DMS 273 (cell line): Measurements from ENCODE around the gene SPOCD1.

Experiments
- DNase-seq: peaks from one replicate; lab custom pipeline; 2025; ENCODE audit not compliant: unreplicated experiment; lab: John Stamatoyannopoulos, UW

The SPOCD1 gene

DNA sequence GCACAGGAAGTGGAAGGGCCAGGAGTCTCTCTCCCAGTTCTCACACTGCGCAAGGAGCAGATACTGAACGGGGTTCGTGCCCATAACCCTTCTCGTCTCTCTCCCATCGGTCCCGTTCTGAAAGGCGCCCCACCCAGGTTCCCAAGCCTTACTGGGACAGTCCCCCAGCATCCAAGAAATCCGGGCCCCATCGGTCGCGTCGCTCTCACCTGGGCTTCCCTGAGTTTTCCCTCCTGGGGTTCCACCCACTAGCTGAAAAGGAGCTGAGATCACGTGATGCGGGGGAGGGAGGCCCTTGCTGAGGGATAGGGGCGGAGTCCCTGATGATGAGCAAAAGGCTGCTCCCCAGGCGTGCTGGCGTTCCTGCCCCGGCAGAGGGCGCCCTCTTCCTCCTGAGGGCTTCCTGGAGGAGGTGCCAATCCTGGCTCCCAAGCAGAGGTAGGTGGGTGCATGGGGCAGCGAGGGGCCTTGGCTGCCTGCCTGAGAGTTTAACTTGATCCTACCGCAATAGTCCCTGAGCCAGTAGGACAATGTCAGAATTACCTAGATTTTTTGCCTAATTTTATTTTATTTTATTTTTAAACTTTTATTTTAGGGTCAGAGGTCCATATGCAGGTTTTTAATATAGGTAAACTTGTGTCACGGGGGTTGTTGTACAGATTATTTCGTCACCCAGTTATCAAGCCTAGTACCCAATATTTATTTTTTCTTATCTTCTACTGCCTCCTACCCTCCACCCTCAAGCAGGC is at the start of gene SPOCD1:
Gene SPOCD1, minus strand, starts transcription at position 271 of the 749 bp plus-strand sequence. CDS start 689 bp downstream, outside the sequence.
- DNase-seq: peak; percentile 73

DNA sequence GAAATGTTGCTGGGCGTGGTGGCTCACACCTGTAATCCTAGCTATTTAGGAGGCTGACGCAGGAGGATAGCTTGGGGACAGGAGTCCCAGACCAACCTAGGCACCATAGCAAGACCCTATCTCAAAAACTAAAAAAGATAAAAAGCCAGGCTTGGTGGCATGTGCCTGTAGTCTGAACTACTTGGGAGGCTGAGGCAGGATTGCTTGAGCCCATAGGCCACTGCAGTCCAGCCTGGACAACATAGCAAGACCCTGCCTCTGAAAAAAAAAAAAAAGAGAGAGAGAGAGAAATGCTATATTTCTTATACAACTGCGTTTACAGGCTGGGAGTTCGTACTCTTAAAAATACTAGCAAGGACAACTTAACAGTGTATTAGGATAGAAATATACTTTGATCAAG is 46.2 kb upstream of the SPOCD1 start:
- DNase-seq: no peak

DNA sequence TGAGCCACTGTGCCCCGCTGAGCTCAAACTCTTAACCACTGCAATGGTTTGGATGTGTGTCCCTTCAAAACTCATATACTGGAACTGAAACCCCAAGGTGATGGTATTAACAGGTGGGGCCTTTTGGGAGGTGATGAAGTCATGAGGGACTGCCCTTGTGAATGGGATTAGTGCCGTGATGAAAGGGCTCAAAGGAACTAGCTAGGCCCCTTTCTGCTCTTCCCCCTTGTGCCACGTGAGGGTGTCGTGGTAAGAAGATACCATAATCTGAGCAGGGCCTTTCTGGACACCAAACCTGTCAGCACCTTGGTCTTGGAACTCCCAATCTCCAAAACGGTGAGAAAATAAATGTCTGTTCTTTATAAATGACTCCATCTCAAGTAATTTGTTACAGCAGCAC is 45.5 kb upstream of the SPOCD1 start:
- DNase-seq: no peak

DNA sequence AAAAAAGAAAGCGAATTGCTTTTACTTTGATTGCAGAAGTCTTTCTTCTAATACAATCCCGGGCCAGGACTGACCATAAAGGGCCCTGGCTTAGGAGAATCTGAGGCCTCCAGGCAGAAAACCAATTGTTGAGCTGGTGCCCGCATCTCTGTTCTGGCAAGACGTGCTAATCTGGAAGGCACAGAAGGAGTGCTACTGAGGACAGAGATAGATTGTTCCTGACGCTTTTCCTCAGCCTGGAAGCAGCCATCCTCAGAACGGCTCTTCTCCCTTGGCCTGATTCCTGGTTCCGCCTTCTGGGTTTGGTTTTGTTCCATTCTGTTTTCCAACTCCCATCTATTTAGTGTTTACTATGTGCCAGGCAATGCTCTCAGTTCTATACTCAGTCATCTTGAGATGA is 44.8 kb upstream of the SPOCD1 start:
- DNase-seq: no peak

DNA sequence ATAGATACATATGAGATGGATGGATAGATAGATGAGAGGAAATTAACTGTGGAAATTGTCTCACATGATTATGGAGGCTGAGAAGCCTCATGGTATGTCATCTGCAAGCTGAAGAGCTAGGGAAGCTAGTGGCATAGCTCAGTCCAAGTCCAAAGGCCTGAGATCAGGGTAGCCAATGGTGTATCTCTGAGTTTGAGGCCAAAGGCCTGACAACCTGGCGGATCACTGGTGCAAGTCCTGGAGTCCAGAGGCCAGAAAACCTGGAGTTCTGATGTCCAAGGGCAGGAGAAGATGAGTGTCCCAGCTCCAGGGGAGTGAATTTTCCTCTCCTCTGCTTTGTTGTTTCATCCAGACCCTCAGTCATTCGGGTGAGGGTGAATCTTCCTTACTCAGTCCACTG is 43.9 kb upstream of the SPOCD1 start:
- DNase-seq: no peak

DNA sequence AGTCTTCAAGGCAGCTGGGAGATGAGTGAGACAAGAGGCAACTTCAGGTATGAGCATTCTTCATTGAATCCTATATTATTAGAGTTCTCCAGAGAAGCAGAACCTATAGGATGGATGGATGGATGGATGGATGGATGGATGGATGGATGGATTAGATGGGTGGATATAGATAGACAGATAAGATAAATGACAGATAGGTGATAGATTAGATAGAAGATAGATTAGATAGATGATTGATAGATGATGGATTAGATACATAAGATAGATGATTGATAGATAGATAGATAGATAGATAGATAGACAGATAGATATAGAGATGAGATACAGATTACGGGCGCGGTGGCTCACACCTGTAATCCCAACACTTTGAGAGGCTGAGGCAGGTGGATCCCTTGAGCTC is 43.2 kb upstream of the SPOCD1 start:
- DNase-seq: no peak

DNA sequence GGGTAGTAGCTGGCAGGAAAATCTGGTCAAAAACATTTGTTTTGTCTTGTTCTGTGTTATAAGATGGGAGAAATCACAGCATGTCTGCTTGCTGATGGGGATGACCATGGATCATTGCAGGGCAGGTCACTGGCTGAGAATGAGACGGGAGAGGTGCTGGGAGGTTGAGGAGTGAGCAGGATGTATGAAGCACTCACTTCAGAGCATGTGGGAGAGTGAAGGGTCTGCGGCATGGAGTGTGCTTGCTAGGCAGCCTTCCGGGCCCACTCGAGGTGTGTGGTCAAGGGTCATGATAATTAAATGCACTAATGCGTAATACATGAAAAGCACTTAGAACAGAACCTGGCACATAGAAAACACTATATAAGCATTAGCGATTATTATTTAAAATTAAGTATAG is 42.0 kb upstream of the SPOCD1 start:
- DNase-seq: no peak

DNA sequence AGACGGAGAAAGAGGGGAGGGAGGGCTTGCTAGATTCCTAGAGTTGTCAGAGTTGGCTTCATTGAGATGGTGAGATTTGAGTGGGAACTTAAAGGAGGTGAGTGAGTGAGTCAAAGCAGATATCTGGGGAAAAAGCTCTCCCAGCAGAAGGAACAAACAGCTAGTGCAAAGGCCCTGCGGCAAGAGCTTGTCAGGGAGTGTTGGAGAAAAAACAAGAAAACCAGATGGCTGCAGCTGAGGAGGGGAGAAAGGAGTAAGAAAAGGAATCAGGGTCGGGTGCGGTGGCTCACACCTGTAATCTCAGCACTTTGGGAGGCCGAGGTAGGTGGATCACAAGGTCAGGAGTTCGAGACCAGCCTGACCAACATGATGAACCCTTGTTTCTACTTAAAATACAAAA is 40.3 kb upstream of the SPOCD1 start:
- DNase-seq: no peak

DNA sequence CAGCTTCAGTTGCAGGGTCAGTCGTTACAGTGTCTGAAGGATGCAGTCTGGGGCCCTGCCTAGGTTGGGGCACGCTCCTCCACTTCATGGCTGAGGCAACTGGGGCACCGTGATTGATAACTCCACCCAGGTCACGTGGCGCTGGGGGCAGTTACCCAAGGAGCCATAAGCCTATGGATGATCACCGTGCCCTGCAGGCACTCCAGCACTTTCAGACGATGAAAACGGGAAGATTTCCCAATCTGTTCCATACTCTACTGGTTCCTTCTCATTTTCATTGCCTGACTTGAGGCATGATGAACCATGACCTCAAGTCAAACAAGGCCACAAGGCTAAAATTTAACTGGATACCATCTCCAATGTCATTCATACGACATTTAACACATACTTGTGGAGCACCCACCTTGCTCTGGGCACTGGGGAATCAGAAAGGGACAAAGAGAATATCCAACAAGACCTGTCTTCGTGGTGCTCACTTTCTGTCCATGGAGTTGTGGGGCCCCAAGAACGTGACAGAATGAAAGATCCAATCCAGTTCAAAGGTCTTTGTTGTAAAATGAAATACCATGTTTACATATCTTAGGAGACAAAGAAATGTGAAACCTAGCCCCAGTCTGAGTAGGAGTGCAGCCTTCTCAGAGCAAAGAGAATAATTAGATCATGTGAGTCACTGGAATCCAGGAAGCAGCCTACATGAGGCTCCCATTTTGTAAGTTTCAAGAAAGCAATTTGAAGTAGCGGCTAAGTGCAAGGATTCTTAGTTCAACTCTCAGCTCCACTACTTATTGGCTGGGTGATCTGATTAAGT is 39.4 kb upstream of the SPOCD1 start:
- no peak for DNase-seq

DNA sequence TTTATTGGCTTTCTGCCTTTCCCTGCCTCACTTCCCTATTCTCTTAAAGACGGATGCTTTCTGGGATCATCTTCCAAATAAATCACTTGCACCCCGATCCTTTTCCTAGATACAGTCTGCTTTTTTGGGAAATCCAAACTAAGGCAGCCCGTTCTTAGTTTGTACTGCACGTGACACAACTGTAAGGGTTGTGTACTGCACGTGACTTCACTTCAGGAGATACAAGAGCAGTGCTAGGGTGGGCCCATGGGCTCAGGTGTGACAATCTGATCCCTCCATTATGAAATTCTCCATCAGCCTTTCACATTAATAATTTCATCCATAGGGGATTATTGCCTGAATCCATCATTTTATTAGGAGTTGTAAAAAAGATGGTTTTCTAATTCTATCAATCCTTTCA is 33.8 kb upstream of the SPOCD1 start:
- DNase-seq: no peak

DNA sequence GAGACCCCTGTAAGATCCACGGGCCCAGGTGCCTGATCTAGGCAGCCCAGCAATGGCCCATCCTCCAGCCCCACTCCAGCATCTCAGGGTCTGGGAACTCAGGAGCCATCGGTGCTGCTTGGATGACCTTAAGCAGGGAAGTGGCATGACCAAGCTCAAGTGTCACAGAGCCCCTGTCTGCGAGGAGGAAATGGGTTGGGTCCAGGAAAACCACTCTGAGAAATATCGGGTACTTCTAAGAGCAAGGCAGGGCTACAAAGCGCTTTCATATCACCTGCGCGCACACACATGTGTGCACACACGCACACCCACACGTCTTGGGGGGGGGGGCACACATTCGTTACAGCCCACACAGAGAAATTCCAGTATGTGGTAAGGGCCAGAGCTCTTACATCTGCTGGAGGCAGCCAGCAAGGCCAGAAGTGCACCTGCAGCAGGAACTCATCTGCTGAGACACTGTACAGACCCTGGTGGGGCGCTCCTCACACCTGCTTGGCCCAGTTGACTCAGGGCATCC is 32.6 kb upstream of the SPOCD1 start:
- DNase-seq: no peak

DNA sequence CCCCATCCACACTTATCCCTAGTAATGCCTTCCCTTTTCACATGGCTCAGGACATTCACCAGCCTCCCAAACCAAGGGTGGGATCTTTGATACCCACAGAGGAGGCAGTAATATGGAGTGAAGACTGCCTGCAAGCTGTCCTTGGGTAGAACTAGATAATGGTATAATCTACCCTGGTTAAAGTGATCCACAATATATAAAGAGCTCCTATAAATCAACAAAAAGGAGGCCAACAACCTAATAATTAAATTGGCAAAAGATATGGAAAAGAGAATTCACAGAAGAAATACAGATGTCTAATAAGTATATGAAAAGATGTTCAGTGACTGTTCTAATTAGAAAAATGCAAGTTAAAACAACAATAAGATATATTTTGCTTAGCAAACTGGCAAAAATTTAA is 30.7 kb upstream of the SPOCD1 start:
- no peak for DNase-seq

DNA sequence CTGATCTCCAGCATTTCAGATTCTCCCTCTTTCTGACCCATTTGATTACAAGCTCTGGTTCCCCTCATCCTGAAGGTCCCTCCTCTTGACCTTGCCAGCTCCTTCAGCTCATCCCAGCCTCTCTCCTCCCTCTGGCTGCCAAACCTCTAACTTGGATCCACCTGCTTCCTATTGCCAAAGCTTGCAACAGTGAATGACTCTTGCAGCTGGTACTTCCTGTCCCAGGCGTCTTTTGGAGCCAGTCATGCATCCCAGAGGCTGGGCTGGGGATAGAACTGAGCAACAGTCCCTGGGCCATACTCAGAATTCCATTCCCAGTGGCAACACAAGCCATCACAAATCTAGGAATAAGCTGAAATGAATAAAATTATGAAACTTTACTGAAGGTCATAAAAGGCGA is 27.7 kb upstream of the SPOCD1 start:
- peak; percentile 14 for DNase-seq

DNA sequence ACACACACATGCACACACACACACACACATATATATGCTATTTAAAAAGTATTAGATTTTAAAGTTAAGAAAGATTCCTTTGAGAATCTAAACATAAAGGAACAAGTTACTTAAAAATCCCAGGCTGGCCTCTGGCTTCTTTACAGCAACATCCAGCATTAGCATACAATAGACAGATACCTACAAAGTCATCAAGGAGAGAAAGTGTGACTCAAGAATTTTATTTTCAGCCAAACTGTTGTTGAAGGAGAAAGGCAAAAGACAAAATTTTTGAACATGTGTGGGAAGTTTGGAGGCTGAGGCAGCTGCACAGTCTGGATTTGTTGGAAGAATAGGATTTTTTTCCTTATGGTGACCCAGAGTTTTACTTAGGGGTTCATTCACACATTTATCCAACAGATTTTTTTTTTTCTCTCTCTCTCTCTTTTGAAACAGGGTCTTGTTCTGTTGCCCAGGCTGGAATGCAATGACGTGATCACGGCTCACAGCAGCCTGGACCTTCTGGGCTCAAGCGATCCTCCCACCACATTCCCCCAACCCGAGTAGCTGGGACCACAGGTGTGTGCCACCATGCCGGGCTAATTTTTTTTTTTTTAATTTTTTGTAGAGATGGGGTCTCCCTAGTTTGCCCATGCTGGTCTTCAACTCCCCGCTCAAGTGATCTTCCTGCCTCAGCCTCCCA is 24.0 kb upstream of the SPOCD1 start:
- DNase-seq: no peak

DNA sequence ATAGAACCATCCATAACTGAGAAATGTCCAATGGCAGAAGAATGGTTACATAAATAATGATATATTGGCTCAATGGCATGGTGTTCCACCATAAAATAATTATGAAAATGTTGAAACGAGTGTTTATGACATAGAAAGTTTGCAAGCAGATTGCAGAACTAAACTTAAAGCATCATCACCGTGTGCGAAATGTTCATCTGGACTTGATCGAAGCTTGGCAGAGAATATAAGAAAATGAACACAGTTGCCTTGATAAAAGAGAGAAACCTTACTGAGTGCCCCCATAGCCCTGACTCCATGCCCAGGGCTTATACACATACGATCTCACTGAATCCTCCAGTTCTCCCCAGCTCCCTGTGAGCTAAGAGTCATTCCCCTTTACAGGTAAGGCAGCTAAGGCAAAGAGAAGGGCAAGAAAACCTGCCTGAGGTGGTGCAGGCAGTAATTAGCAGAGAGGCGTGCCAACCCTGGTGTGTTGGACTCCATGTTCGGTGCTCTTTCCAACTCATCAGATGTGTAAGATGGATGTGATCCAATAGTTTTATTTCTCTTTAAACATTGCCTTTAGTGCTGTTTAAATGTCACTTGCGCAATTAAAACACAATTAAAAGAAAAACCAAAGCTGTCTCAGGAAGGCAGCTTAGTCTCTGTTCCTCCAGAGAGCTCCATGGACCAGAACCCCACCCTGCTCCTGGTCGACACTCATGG is 21.8 kb upstream of the SPOCD1 start:
- no peak for DNase-seq

DNA sequence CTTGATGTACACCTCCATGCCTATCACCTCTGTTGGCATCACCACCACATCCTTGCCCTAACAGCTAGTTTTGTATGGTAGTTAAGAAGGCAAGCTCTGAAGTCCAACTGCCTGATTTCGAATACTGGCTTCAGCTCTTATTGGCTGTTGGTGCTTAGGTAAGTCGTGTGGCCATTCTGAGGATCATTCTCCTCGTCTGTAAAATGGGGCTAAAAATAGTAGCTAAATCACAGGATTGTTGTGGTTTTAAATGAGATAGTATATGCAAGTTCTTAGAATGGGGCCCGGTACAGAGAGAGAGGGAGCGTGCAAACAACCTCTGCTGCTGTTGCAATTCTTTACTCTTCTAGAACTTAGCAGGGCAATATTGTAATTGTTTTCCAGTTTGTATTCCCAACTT is 20.8 kb upstream of the SPOCD1 start:
- DNase-seq: no peak

DNA sequence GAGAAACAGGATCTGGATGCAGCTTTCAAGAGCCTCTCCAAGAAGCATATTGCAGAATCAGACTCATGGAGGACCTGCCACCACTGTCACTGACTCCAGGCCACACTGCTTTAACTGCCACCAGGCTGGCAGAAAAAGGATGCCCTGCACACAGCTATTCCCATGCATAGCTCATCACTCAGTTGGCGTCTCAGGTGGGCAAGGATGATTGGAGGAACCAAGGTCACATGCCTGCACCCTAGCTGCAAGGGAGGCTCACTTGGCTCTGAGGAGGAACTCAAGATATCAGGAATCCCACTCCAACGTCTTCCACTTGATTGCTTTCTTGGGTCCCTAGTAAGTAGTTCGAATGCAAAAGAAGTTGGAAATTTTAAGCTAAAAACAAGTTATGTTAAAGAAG is 19.6 kb upstream of the SPOCD1 start:
- DNase-seq: no peak

DNA sequence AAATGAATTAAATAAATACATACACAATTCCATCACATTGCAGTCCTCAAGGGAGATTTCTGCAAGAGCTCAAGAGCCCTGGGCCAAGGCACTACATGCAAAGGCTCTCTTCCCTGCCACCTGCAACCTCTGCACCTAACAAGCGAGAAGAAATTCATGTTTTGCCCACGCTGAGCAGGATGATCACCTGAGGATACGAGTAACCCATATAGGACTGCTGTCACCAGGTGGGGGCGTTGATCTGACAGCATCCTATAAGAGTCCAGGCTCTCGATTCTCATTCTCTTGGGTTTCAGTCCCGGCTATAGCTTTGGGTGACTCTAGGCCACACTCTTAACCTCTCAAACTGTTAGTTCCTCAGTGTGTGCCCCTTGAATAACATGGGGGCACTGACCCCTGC is 18.7 kb upstream of the SPOCD1 start:
- DNase-seq: no peak

DNA sequence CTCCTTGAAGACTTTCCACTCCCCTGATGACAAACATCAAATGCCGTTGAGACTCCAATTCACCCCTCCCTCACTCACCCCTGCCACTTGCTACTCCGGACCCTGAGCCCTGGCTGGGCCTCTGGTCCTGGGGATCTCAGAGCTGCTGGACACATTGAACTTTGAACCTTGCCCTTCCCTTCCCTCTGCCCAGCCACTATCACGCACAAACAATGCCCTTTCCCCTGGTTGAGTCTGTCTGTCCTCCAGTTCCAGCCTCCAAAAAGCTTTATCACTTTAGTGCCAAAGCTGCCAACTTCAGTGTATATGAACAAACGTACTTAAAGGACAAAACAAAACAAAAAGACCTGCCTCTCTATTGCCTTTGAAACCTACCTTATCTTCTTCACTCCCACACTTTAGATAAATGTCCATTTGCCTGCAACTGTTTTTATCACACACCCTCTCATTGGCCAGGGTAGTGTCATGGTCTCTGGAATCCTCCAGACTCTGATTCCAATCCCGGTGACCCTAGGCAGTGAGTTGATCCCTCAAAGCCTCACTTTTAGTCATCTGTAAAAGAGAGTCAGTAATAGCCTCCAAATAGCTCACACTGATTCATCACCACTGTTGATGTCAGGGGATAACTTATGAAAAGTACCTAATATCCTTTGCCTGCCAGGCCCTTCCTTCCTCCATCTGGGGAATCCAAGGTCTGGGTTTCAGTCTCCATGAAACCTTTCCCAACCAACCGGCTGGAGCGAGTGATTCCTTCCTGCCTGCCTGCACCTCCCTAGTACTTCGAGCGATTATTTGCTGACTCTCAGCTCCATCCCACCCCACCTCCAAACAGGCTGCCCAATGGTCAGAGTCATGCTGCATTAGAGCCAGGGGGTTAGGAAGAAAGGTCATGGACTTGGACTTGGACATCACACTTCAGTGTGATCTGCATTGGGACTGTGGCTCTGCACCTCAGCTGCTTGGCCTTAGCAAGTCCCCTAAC is 15.9 kb upstream of the SPOCD1 start:
- DNase-seq: no peak

DNA sequence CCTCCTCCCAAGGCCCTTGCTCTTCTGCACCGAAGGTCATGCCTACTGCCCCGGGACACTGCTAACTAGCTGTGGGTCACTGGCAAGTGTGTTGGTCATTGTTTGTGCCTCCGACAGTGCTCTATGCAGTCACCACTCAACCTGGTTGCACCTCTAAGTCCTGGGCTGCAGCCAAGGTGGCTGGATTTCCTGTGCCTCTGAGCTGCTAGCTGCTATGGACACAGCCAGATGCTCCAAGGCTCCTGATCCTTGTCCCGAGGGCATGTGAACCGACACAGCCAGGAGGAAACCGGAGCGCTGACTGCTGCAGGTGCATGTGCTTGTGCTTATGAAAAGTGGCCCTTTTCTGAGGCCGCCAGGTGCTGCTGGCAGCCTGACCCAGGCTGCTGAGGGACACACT is 14.7 kb upstream of the SPOCD1 start:
- no peak for DNase-seq
